Measurements from ENCODE around the gene TAF1B.

DNA sequence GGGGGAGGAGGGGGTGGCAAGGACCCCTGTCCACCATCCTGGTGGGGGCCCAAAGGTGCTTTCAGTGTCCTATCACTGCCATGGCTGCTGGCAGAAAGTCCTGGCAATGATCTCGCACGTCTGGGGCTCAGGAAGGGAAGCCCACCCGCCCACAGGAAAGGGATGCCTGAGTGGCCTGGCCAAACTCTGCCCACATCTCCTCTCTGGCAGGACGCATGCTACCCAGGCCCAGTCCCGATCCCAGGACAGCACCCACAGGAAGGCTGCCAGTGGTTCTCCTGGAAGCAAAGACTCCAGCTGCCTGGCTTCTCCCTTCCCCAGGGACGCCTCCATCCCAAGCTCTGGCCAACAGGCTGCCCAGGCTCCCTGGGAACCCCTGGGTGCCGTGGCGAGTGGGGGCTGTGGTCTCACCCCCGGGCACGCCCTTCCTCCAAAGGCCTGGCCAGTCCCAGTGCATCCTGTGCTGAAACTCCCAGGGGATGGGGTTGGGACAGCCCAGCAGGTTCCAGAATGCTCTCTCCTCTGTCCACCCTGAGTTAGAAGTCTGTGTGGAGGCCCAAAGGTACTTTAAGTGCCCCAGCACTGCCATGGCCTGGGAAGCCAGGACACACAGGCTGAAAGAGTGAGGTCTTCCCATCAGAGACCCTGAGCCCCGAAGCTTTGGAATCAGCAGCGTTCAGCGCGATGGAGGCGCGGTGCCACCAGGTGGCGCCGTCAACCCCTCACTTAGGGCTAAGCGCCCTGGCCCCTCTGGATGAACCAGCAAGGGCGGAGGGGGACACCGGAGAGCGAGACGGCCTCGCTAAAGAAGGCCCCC lies 29.8 kb upstream of the TAF1B start:
- peak; percentile 86 to 96 (median 90) for TF ChIP-seq CTCF (IDR thresholded peaks at IDR 0.05)
- no peak for TF ChIP-seq POLR2A (IDR thresholded peaks at IDR 0.05)
